HFFc6 (cell line): ENCODE results near the gene CEP170B. TPM values are rescaled to one million over a fixed set of nuclear protein-coding genes. Genes with fewer than 3 reads are reported as not detected.
A peak's percentile ranks its signal among the peaks of the same experiment; 100 is the strongest.

Experiments
- DNase-seq: peaks from one replicate; pipeline ENCODE4 v3.0.0-alpha.2; 2018
- H3K27ac Mint-ChIP-seq: 2 replicates; pipeline ENCODE4 v1.8.0; 2020; ENCODE audit warnings: mild to moderate bottlenecking, mixed read lengths
- H3K27me3 Mint-ChIP-seq: 2 replicates; pipeline ENCODE4 v1.8.0; 2021; ENCODE audit warnings: mild to moderate bottlenecking, moderate library complexity, mixed read lengths; ENCODE audit not compliant: insufficient read depth
- H3K36me3 Mint-ChIP-seq: 2 replicates; pipeline ENCODE4 v1.8.0; 2021; ENCODE audit warnings: low read depth, mixed read lengths
- H3K4me1 Mint-ChIP-seq: 2 replicates; pipeline ENCODE4 v1.8.0; 2020; ENCODE audit warnings: low read depth, mixed read lengths
- H3K4me3 Mint-ChIP-seq: 2 replicates; pipeline ENCODE4 v1.8.0; 2020; ENCODE audit warnings: mild to moderate bottlenecking, moderate library complexity, mixed read lengths
- H3K9me3 Mint-ChIP-seq: 2 replicates; pipeline ENCODE4 v1.8.0; 2020; ENCODE audit warnings: mild to moderate bottlenecking, mixed read lengths
- CTCF ChIP-seq: fragments of 200-600 bp; sonication (generic); IDR thresholded peaks from 2 replicates; pipeline ENCODE4 v1.5.0; 2021; ENCODE audit warnings: antibody characterized with exemption, mild to moderate bottlenecking
- total RNA-seq, 6 experiments: library from RNA; stranded (reverse); fragmentation: NEBNext Ultra II Directional; extraction: Animal tissue kit (Norgen Biotek cat#: 25700); gene quantifications; 2 replicates in 1 of 6; 3 replicates in 5 of 6; pipeline ENCODE4 v1.2.3, GENCODE V29; 2021

The CEP170B gene
- total RNA-seq, 6 experiments from 2014 or later: 29.9 to 34.9 (median 32.0) TPM

GRCh38 chr14:104864267-104865080 lies 594 bp upstream of the CEP170B start:
- H3K4me1 Mint-ChIP-seq: peaks cover 15% of the 10 kb centered on the region
- H3K27me3 Mint-ChIP-seq: peaks cover 4% of the 10 kb centered on the region; the same call in 1 of the 2 replicates
- TF ChIP-seq CTCF: no peak
- no peak overlapping the region for H3K27ac Mint-ChIP-seq
- H3K36me3 Mint-ChIP-seq: no peaks in the 10 kb centered on the region
- DNase-seq: no peak
- peak overlapping the region; percentile 35; the same call in 1 of the 2 replicates for H3K4me3 Mint-ChIP-seq
- H3K9me3 Mint-ChIP-seq: no peaks in the 10 kb centered on the region

- Mint-ChIP-seq H3K4me3 (peak overlapping the region; percentile 89), H3K27ac (peak overlapping the region; percentile 81), H3K36me3 (no peaks in the 10 kb centered on the region), H3K4me1 (peaks cover 15% of the 10 kb centered on the region), H3K27me3 (peaks cover 4% of the 10 kb centered on the region; the same call in 1 of the 2 replicates), H3K9me3 (no peaks in the 10 kb centered on the region)
- DNase-seq: peak; percentile 64
- no peak for TF ChIP-seq CTCF
Observed at GRCh38 chr14:104865631-104866441, 768 bp downstream of the CEP170B start.

- Mint-ChIP-seq H3K9me3 (no peaks in the 10 kb centered on the region), H3K4me3 (peak overlapping the region; percentile 89), H3K27me3 (peaks cover 8% of the 10 kb centered on the region; the same call in 1 of the 2 replicates), H3K27ac (peak overlapping the region; percentile 81), H3K4me1 (peaks cover 15% of the 10 kb centered on the region), H3K36me3 (no peaks in the 10 kb centered on the region)
- TF ChIP-seq CTCF: no peak
- no peak for DNase-seq
Observed at GRCh38 chr14:104866451-104867370, 1.6 kb downstream of the CEP170B start.

- H3K27me3 Mint-ChIP-seq: peaks cover 13% of the 10 kb centered on the region; the same call in 1 of the 2 replicates
- peak overlapping the region; percentile 81; the same call in 1 of the 2 replicates for H3K27ac Mint-ChIP-seq
- peaks cover 23% of the 10 kb centered on the region for H3K4me1 Mint-ChIP-seq
- no peaks in the 10 kb centered on the region for H3K36me3 Mint-ChIP-seq
- peak overlapping the region; percentile 89 for H3K4me3 Mint-ChIP-seq
- no peak for TF ChIP-seq CTCF
- no peak for DNase-seq
- no peaks in the 10 kb centered on the region for H3K9me3 Mint-ChIP-seq
Observed at GRCh38 chr14:104867371-104868059, 2.4 kb downstream of the CEP170B start.
